T1000 (cell line): ENCODE data around the gene HYPK.

Experiments
- DNase-seq: peaks from one replicate; lab custom pipeline; 2025; ENCODE audit warnings: mixed read lengths; lab: John Stamatoyannopoulos, UW

The HYPK gene

GRCh38 chr15:43851251-43851650 is 50.9 kb downstream of the HYPK start:
- DNase-seq: no peak

- DNase-seq: no peak
Measured at GRCh38 chr15:43852607-43853006, 52.2 kb downstream of the HYPK start.
